Ishikawa (cell line): Measurements from ENCODE around the gene C1GALT1.

Experiments
- CEBPB ChIP-seq: IDR thresholded peaks from 2 replicates; pipeline ENCODE4 v1.6.1; 2012
- CREB1 ChIP-seq: IDR thresholded peaks from 2 replicates; pipeline ENCODE4 v1.6.1; 2012; ENCODE audit warnings: low read depth
- EGR1 ChIP-seq: IDR thresholded peaks from 2 replicates; pipeline ENCODE4 v1.6.1; 2012
- EP300 ChIP-seq: IDR thresholded peaks from 2 replicates; pipeline ENCODE4 v1.6.1; 2012; ENCODE audit warnings: borderline replicate concordance
- FOXM1 ChIP-seq: IDR thresholded peaks from 2 replicates; pipeline ENCODE4 v1.6.1; 2012; ENCODE audit warnings: low read depth, borderline replicate concordance
- MAX ChIP-seq: IDR thresholded peaks from 2 replicates; pipeline ENCODE4 v1.6.1; 2012
- NFIC ChIP-seq: IDR thresholded peaks from 2 replicates; pipeline ENCODE4 v1.6.1; 2012
- RAD21 ChIP-seq: IDR thresholded peaks from 2 replicates; pipeline ENCODE4 v1.6.1; 2012; ENCODE audit warnings: low read depth
- REST ChIP-seq: IDR thresholded peaks from 2 replicates; pipeline ENCODE4 v1.6.1; 2012; ENCODE audit warnings: low read depth, mild to moderate bottlenecking
- TAF1 ChIP-seq: IDR thresholded peaks from 2 replicates; pipeline ENCODE4 v1.6.1; 2012; ENCODE audit warnings: low read depth, mild to moderate bottlenecking
- TCF12 ChIP-seq: IDR thresholded peaks from 2 replicates; pipeline ENCODE4 v1.6.1; 2012; ENCODE audit warnings: low read depth
- TEAD4 ChIP-seq: IDR thresholded peaks from 2 replicates; pipeline ENCODE4 v1.6.1; 2012
- USF1 ChIP-seq: IDR thresholded peaks from 2 replicates; pipeline ENCODE4 v1.6.1; 2012
- YY1 ChIP-seq: IDR thresholded peaks from 2 replicates; pipeline ENCODE4 v1.6.1; 2012; ENCODE audit warnings: low read depth
- ZBTB7A ChIP-seq: IDR thresholded peaks from 2 replicates; pipeline ENCODE4 v1.6.1; 2012; ENCODE audit warnings: low read depth

C1GALT1 gene

GRCh38 chr7:7182156-7183060 is at the start of gene C1GALT1:
Gene C1GALT1 (plus strand): TSS chr7:7182544. CDS start chr7:7234320, 51,776 bp downstream.
- TF ChIP-seq MAX (peak; percentile 49), TAF1 (peak; percentile 82), TEAD4 (no peak), RAD21 (peak; percentile 23; the same call in 1 of the 2 replicates), YY1 (no peak), FOXM1 (no peak), EP300 (no peak), USF1 (no peak; the same call in 1 of the 2 replicates), ZBTB7A (peak; percentile 80; the same call in 1 of the 2 replicates), EGR1 (no peak), TCF12 (no peak; the same call in 1 of the 2 replicates), CREB1 (0 out of 2 replicates have a peak, but pooled peaks have one; percentile 39), CEBPB (peak; percentile 70; the same call in 1 of the 2 replicates), NFIC (no peak), REST (no peak)

- TF ChIP-seq USF1 (no peak), RAD21 (no peak), FOXM1 (no peak), TEAD4 (no peak), YY1 (no peak), MAX (no peak), TCF12 (no peak), CREB1 (no peak), EGR1 (no peak), TAF1 (no peak), EP300 (no peak), ZBTB7A (no peak), NFIC (no peak), CEBPB (no peak)
These were observed 48.3 kb upstream of the C1GALT1 start for GRCh38 chr7:7134046-7134445.

GRCh38 chr7:7135074-7135473 is 47.3 kb upstream of the C1GALT1 start:
- no peak for TF ChIP-seq ZBTB7A
- TF ChIP-seq EP300, result no peak
- TF ChIP-seq CEBPB, result no peak
- no peak for TF ChIP-seq NFIC
- TF ChIP-seq YY1, result no peak
- no peak for TF ChIP-seq RAD21
- TF ChIP-seq CREB1, result no peak
- TF ChIP-seq TEAD4, result no peak
- no peak for TF ChIP-seq FOXM1
- no peak for TF ChIP-seq EGR1

- TF ChIP-seq REST (no peak), RAD21 (no peak), CREB1 (no peak), YY1 (no peak), ZBTB7A (no peak), USF1 (no peak), EP300 (no peak), FOXM1 (no peak), EGR1 (no peak), CEBPB (no peak), MAX (no peak), NFIC (no peak), TEAD4 (no peak), TAF1 (no peak), TCF12 (no peak)
These were observed 45.6 kb upstream of the C1GALT1 start for GRCh38 chr7:7136466-7137381.
